Muscle layer of duodenum (tissue), 2 donors: ENCODE results near the gene SF3B2.
"Not testable (repeated sequence)": the region's sequence is repeated elsewhere in the genome, so short reads cannot be mapped to it uniquely, and the experiment has no call there.

Experiments
- H3K27ac ChIP-seq: one replicate; pipeline ENCODE4 v1.7.0; 2013; ENCODE audit warnings: mild to moderate bottlenecking, low read length
- H3K27me3 ChIP-seq: one replicate; pipeline ENCODE4 v1.7.0; 2013; ENCODE audit warnings: low read depth, mild to moderate bottlenecking, control low read depth, low read length
- H3K36me3 ChIP-seq, 2 donors: one replicate each; pipeline ENCODE4 v1.7.0; 2013; ENCODE audit warnings: low read length in 2 of 2, control low read depth in 1 of 2, mild to moderate bottlenecking in 1 of 2; ENCODE audit not compliant: insufficient read depth in 2 of 2, control insufficient read depth in 1 of 2
- H3K4me1 ChIP-seq, 2 donors: one replicate each; pipeline ENCODE4 v1.7.0; 2013; ENCODE audit warnings: low read length in 2 of 2, mild to moderate bottlenecking in 2 of 2, control low read depth in 1 of 2, moderate library complexity in 1 of 2; ENCODE audit not compliant: insufficient read depth in 2 of 2, control insufficient read depth in 1 of 2
- H3K4me3 ChIP-seq, 2 donors: one replicate each; pipeline ENCODE4 v1.7.0; 2013; ENCODE audit warnings: low read length in 2 of 2, low read depth in 1 of 2, mild to moderate bottlenecking in 1 of 2
- H3K9me3 ChIP-seq, 2 donors: one replicate each; pipeline ENCODE4 v1.7.0; 2013; ENCODE audit warnings: low read length in 2 of 2, control low read depth in 1 of 2, mild to moderate bottlenecking in 1 of 2; ENCODE audit not compliant: control insufficient read depth in 1 of 2
- donor health status: healthy.

The SF3B2 gene

GRCh38 chr11:66080055-66080817, 28.1 kb downstream of the SF3B2 start:
- peaks cover 0 to 4% of the 10 kb centered on the region in 2 donors for H3K36me3 ChIP-seq
- peaks cover 9 to 35% of the 10 kb centered on the region in 2 donors for H3K4me1 ChIP-seq
- no peaks in the 10 kb centered on the region for H3K27me3 ChIP-seq
- no peak overlapping the region for H3K4me3 ChIP-seq
- peak overlapping the region; percentile 3 for H3K27ac ChIP-seq
- H3K9me3 ChIP-seq, result no peaks in the 10 kb centered on the region

- no peaks in the 10 kb centered on the region for H3K27me3 ChIP-seq
- H3K4me3 ChIP-seq, result no peak overlapping the region
- H3K9me3 ChIP-seq, result no peaks in the 10 kb centered on the region
- H3K27ac ChIP-seq, result peak overlapping the region; percentile 46
- peaks cover 0 to 4% of the 10 kb centered on the region in 2 donors for H3K36me3 ChIP-seq
- peaks cover 9 to 35% of the 10 kb centered on the region in 2 donors for H3K4me1 ChIP-seq
Observed at GRCh38 chr11:66081505-66081904, 29.3 kb downstream of the SF3B2 start.

- H3K9me3 ChIP-seq, result no peaks in the 10 kb centered on the region
- H3K27ac ChIP-seq, result no peak overlapping the region
- H3K4me1 ChIP-seq, result peaks cover 9 to 35% of the 10 kb centered on the region in 2 donors
- H3K36me3 ChIP-seq, result no peaks in the 10 kb centered on the region
- no peak overlapping the region for H3K4me3 ChIP-seq
- no peaks in the 10 kb centered on the region for H3K27me3 ChIP-seq
Observed at GRCh38 chr11:66082946-66083698, 31.0 kb downstream of the SF3B2 start.

GRCh38 chr11:66083767-66084166, 31.6 kb downstream of the SF3B2 start:
- Histone ChIP-seq H3K27ac (no peak overlapping the region), H3K27me3 (no peaks in the 10 kb centered on the region), H3K9me3 (no peaks in the 10 kb centered on the region), H3K4me1 (peaks cover 9 to 35% of the 10 kb centered on the region in 2 donors), H3K4me3 (no peak overlapping the region), H3K36me3 (no peaks in the 10 kb centered on the region)

- H3K27ac ChIP-seq, result no peak overlapping the region
- no peaks in the 10 kb centered on the region for H3K27me3 ChIP-seq
- no peak overlapping the region for H3K4me3 ChIP-seq
- H3K9me3 ChIP-seq, result no peaks in the 10 kb centered on the region
- peaks cover 9 to 35% of the 10 kb centered on the region in 2 donors for H3K4me1 ChIP-seq
- no peaks in the 10 kb centered on the region for H3K36me3 ChIP-seq
Observed at GRCh38 chr11:66084821-66085475, 32.8 kb downstream of the SF3B2 start.

- H3K4me1 ChIP-seq, result peaks cover 0 to 16% of the 10 kb centered on the region in 2 donors
- no peaks in the 10 kb centered on the region for H3K9me3 ChIP-seq
- no peaks in the 10 kb centered on the region for H3K27me3 ChIP-seq
- H3K27ac ChIP-seq, result no peak overlapping the region
- H3K4me3 ChIP-seq, result no peak overlapping the region
- H3K36me3 ChIP-seq, result no peaks in the 10 kb centered on the region
Observed at GRCh38 chr11:66087148-66087908, 35.2 kb downstream of the SF3B2 start.

- H3K27ac ChIP-seq, result no peak overlapping the region
Observed at GRCh38 chr11:66089067-66089466, 36.9 kb downstream of the SF3B2 start.

GRCh38 chr11:66090288-66090687, 38.1 kb downstream of the SF3B2 start:
- Histone ChIP-seq H3K27me3 (no peaks in the 10 kb centered on the region), H3K4me1 (no peaks in the 10 kb centered on the region), H3K9me3 (no peaks in the 10 kb centered on the region), H3K27ac (no peak overlapping the region), H3K36me3 (no peaks in the 10 kb centered on the region), H3K4me3 (no peak overlapping the region)

More at GRCh38 chr11:66089067-66089466, 36.9 kb downstream of the SF3B2 start:
- Histone ChIP-seq H3K36me3 (no peaks in the 10 kb centered on the region), H3K4me1 (peaks cover 0 to 3% of the 10 kb centered on the region in 2 donors), H3K9me3 (no peaks in the 10 kb centered on the region), H3K4me3 (no peak overlapping the region), H3K27me3 (no peaks in the 10 kb centered on the region)

- H3K9me3 ChIP-seq, H3K36me3 ChIP-seq: not testable (repeated sequence)
Observed at GRCh38 chr11:66092125-66092524, 40.0 kb downstream of the SF3B2 start.

GRCh38 chr11:66099746-66100145, 47.6 kb downstream of the SF3B2 start:
- H3K9me3 ChIP-seq, H3K4me3 ChIP-seq, H3K36me3 ChIP-seq, H3K4me1 ChIP-seq, H3K27me3 ChIP-seq, H3K27ac ChIP-seq: not testable (repeated sequence)

More at GRCh38 chr11:66092125-66092524, 40.0 kb downstream of the SF3B2 start:
- H3K27me3 ChIP-seq, H3K27ac ChIP-seq, H3K4me3 ChIP-seq, H3K4me1 ChIP-seq: not testable (repeated sequence)
